ENCODE measurements around the gene THADA.
"Not testable (repeated sequence)": the region's sequence is repeated elsewhere in the genome, so short reads cannot be mapped to it uniquely, and the experiment has no call there.

Gene THADA

GRCh38 chr2:43300222-43300621 lies 295.6 kb downstream of the THADA start:
- in situ Hi-C loops (cut with HindIII; ENCODE audit: low sequenced_read_pairs) = no loop called here
- H3K4me3 ChIP-seq (ENCODE audit: low read depth, low read length) = no peak overlapping the region
- TF ChIP-seq CTCF (IDR thresholded peaks at IDR 0.05; ENCODE audit: low read depth, low read length) = no peak
- no peak for DNase-seq (ENCODE audit: low read depth, low spot score)

DNA sequence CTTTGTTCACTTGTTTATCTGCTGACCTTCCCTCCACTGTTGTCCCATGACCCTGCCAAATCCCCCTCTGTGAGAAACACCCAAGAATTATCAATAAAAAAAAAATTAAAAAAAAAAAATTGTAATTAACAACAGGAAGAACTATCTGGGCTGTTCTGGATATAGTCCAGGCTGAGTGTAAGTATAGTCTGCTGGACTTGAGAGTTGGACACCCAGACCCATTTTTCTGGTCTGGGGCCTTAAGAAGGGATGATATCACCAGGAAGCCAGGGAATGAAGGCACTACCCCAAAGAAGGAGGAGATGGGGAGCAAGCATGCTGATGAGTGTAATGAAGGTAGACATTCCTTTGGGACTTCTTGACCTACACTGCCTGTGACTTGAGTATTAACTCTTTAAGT lies 297.3 kb downstream of the THADA start:
- no peak overlapping the region for H3K4me3 ChIP-seq (ENCODE audit: low read depth, low read length)
- in situ Hi-C loops (cut with HindIII; ENCODE audit: low sequenced_read_pairs) = no loop called here
- TF ChIP-seq CTCF (IDR thresholded peaks at IDR 0.05; ENCODE audit: low read depth, low read length) = no peak
- no peak for DNase-seq (ENCODE audit: low read depth, low spot score)

GRCh38 chr2:43297740-43298139 lies 298.1 kb downstream of the THADA start:
- not testable (repeated sequence) for H3K4me3 ChIP-seq (ENCODE audit: low read depth, low read length)

GRCh38 chr2:43294973-43295603 lies 300.8 kb downstream of the THADA start:
- DNase-seq (ENCODE audit: low read depth, low spot score) = no peak
- in situ Hi-C loops (cut with HindIII; ENCODE audit: low sequenced_read_pairs) = no loop called here

More at GRCh38 chr2:43297740-43298139, 298.1 kb downstream of the THADA start:
- in situ Hi-C loops (cut with HindIII; ENCODE audit: low sequenced_read_pairs); DNase-seq (ENCODE audit: low read depth, low spot score): not testable (repeated sequence)

GRCh38 chr2:43293744-43294695 lies 301.8 kb downstream of the THADA start:
- H3K4me3 ChIP-seq (ENCODE audit: low read depth, low read length) = no peak overlapping the region
- in situ Hi-C loops (cut with HindIII; ENCODE audit: low sequenced_read_pairs) = no loop called here
- no peak for TF ChIP-seq CTCF (IDR thresholded peaks at IDR 0.05; ENCODE audit: low read depth, low read length)
- peak; percentile 99 for DNase-seq (ENCODE audit: low read depth, low spot score)

More at GRCh38 chr2:43294973-43295603, 300.8 kb downstream of the THADA start:
- no peak overlapping the region for H3K4me3 ChIP-seq (ENCODE audit: low read depth, low read length)
- TF ChIP-seq CTCF (IDR thresholded peaks at IDR 0.05; ENCODE audit: low read depth, low read length) = no peak

DNA sequence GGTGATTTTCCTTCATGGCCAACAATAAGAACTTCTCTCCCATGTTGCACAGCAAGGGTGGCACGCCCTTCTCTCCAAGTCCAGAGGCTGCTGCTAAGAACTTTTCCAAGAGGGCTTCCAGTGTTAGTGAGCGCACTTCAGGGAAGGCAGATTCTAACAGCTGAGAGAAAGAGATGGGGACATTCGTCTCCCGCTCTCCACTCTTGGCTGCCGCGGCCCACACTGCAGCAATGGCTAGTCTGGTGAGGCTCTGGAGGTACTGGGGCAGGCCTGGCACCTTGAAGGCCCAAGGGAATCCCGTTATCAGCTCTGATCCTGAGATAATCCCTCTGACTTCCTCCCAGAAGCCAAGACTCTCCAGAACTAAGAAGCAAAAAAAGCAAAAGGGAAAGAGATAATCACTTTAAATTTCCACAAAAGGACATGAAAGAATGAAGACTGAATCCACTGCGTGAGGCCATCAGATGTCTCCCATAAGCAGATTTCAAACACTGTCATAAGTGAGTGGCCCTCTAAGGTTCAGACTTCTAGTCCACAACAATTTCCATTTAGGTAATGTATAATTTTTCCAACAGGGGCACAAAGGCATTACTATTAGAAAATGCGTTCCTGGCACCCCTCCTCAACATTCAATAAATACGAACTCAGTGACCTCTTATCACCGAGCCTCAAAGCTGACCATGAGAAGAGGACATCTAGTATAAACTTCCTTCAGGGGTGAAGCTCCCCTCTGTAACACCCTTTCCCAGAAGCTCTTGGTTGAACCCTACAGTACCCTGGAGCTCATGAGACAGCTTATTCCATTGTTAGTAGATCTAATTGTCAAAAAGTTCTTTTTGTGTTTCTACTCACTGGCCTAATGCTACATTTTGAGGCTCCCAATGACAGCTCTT lies 302.7 kb downstream of the THADA start:
- TF ChIP-seq CTCF (IDR thresholded peaks at IDR 0.05; ENCODE audit: low read depth, low read length) = no peak
- H3K4me3 ChIP-seq (ENCODE audit: low read depth, low read length) = no peak overlapping the region
- in situ Hi-C loops (cut with HindIII; ENCODE audit: low sequenced_read_pairs) = no loop called here
- no peak for DNase-seq (ENCODE audit: low read depth, low spot score)
